Neural progenitor cell (in vitro differentiated cells): ENCODE results near the gene CRNN.

ENCODE experiments used
- EZH2 ChIP-seq: fragments of 200-600 bp; sonication (generic); IDR thresholded peaks from 2 replicates; pipeline ENCODE4 v1.6.1; 2017; ENCODE audit warnings: antibody characterized with exemption, mild to moderate bottlenecking, moderate library complexity
- EZH2phosphoT487 ChIP-seq: fragments of 200-600 bp; sonication (generic); IDR thresholded peaks from 2 replicates; pipeline ENCODE4 v1.6.1; 2017; ENCODE audit warnings: antibody characterized with exemption
- TF ChIP-seq, protein P1 (sequence below): fragments of 200-600 bp; sonication (generic); IDR thresholded peaks from 2 replicates; pipeline ENCODE4 v1.5.1; 2017; ENCODE audit warnings: antibody characterized with exemption, mild to moderate bottlenecking

DNA sequence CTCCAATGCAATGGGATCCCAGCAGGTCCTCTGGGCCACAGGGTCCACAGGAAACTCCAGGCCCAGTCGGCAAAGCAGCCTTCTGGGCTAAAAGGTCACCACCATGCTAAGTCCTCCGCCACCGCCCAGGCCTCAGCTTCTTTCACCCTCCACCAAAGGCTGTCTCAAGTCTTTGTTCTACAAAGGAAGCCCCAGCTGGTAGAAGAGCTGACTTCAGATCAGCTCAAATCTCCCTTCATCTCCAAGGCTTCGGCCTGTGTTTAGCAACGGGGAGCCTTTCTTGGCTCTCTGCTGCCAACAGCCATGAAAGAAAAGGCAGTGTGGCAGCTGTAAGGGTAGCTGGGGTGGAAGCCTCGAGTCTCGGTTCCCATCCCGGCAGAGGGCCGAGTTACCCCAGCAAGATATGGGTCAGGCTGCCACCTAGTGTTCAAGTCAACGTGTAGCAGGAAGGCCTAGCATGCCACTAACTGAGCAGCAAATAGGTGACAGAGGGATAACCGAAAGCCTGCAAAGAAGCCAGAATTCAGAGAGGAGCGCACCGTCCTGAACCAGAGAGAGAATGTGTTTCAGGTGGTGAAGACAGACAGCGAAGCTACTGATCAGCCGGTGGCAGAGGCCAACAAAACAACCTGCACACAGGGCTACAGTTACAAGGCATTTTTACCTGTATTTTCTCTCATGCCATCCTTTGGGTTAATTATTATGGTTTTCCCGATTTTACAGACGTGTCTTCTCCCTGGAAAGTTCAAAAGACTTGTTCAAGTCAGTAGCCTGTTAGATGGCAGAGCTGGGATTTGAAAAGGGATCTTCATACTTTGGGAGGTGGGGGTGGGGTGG lies 26.8 kb upstream of the CRNN start:
- TF ChIP-seq, protein P1, sequence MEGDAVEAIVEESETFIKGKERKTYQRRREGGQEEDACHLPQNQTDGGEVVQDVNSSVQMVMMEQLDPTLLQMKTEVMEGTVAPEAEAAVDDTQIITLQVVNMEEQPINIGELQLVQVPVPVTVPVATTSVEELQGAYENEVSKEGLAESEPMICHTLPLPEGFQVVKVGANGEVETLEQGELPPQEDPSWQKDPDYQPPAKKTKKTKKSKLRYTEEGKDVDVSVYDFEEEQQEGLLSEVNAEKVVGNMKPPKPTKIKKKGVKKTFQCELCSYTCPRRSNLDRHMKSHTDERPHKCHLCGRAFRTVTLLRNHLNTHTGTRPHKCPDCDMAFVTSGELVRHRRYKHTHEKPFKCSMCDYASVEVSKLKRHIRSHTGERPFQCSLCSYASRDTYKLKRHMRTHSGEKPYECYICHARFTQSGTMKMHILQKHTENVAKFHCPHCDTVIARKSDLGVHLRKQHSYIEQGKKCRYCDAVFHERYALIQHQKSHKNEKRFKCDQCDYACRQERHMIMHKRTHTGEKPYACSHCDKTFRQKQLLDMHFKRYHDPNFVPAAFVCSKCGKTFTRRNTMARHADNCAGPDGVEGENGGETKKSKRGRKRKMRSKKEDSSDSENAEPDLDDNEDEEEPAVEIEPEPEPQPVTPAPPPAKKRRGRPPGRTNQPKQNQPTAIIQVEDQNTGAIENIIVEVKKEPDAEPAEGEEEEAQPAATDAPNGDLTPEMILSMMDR: peak; percentile 27
- TF ChIP-seq EZH2 (no peak), EZH2phosphoT487 (no peak)
